ENCODE data around the gene HRNR. TPM values are rescaled to one million over a fixed set of nuclear protein-coding genes. Genes with fewer than 3 reads are reported as not detected.

The HRNR gene
- total RNA-seq, 1 donor from 2014 or later = not detected

- no peaks in the 10 kb centered on the region for H3K79me2 ChIP-seq (ENCODE audit: low read depth)
- peak; percentile 5 for DNase-seq (ENCODE audit: low spot score)
- H3K27me3 ChIP-seq = no peaks in the 10 kb centered on the region
- peaks cover 3% of the 10 kb centered on the region for H3K9me3 ChIP-seq (ENCODE audit: low read depth)
- TF ChIP-seq CTCF (IDR thresholded peaks at IDR 0.05) = peak; percentile 38
- no peak for TF ChIP-seq EZH2 (IDR thresholded peaks at IDR 0.05)
- no peaks in the 10 kb centered on the region for H3K4me1 ChIP-seq
- no peaks in the 10 kb centered on the region for H3F3A ChIP-seq (ENCODE audit: low read depth)
- H3K4me1 Mint-ChIP-seq = no peaks in the 10 kb centered on the region
- H3K36me3 Mint-ChIP-seq = no peaks in the 10 kb centered on the region
- H2AFZ ChIP-seq (replicated peaks) = no peak overlapping the region
- no peak overlapping the region for H3K27ac ChIP-seq
- no peak overlapping the region for H3K4me2 ChIP-seq
- no peaks in the 10 kb centered on the region for H4K20me1 ChIP-seq (ENCODE audit: low read depth)
- no peaks in the 10 kb centered on the region for H3K36me3 ChIP-seq
- no peak overlapping the region for H3K9ac ChIP-seq
- H3K9me3 Mint-ChIP-seq = peaks cover 2% of the 10 kb centered on the region
- peaks cover 5% of the 10 kb centered on the region for H3K27me3 Mint-ChIP-seq (ENCODE audit: insufficient read depth, low read depth)
- H3K27ac Mint-ChIP-seq = no peak overlapping the region
- no peak overlapping the region for H3K4me3 Mint-ChIP-seq
- H3K4me3 ChIP-seq = no peak overlapping the region
Observed at GRCh38 chr1:152188673-152189591, 35.1 kb downstream of the HRNR start.

- Mint-ChIP-seq H3K4me3 (no peak overlapping the region), H3K36me3 (no peaks in the 10 kb centered on the region)
Observed at GRCh38 chr1:152186556-152187285, 37.3 kb downstream of the HRNR start.

More at GRCh38 chr1:152186556-152187285, 37.3 kb downstream of the HRNR start:
- no peak overlapping the region for H3K27ac ChIP-seq
- H3K9ac ChIP-seq = no peak overlapping the region
- Mint-ChIP-seq H3K9me3 (peaks cover 2% of the 10 kb centered on the region), H3K4me1 (no peaks in the 10 kb centered on the region), H3K27ac (no peak overlapping the region), H3K27me3 (ENCODE audit: insufficient read depth, low read depth) (peaks cover 12% of the 10 kb centered on the region)
- no peaks in the 10 kb centered on the region for H3F3A ChIP-seq (ENCODE audit: low read depth)
- no peaks in the 10 kb centered on the region for H3K4me1 ChIP-seq
- no peak for DNase-seq (ENCODE audit: low spot score)
- no peak overlapping the region for H2AFZ ChIP-seq (replicated peaks)
- H3K4me3 ChIP-seq = no peak overlapping the region
- H3K9me3 ChIP-seq (ENCODE audit: low read depth) = no peaks in the 10 kb centered on the region
- H3K27me3 ChIP-seq = no peaks in the 10 kb centered on the region
- TF ChIP-seq EZH2phosphoT487 (IDR thresholded peaks at IDR 0.05) = no peak
- TF ChIP-seq CTCF (IDR thresholded peaks at IDR 0.05) = no peak
- no peaks in the 10 kb centered on the region for H3K79me2 ChIP-seq (ENCODE audit: low read depth)
- no peaks in the 10 kb centered on the region for H4K20me1 ChIP-seq (ENCODE audit: low read depth)
- H3K4me2 ChIP-seq = no peak overlapping the region
- H3K36me3 ChIP-seq = no peaks in the 10 kb centered on the region
